GM18508 (cell line): Measurements from ENCODE around the gene FNIP1.
"Not testable (repeated sequence)": the region's sequence is repeated elsewhere in the genome, so short reads cannot be mapped to it uniquely, and the experiment has no call there.

Experiments
- ATAC-seq: cut with Tn5 transposase; IDR thresholded peaks from one replicate; pipeline ENCODE4 v1.9.1; 2021; ENCODE audit warnings: moderate number of reproducible peaks; ENCODE audit not compliant: insufficient read depth, unreplicated experiment

The FNIP1 gene

DNA sequence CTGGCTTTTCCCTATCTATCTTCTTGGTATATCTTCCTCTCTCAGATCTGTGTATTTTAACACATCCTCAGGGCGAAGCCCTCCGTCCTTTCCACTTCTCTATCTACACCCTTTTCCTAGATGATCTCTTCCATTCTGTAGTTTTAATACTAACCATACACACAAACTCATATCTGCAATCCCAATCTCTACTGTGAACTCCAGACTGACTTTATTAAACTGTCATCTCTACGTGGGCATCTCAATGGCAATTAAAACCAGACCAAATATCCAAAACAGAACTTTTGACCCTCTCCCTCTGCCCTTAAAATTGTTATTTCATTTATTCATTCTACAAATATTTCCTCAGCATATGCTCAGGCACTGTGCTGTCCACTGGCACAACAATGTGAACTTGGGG, 7.1 kb downstream of the FNIP1 start:
- ATAC-seq, result no peak

- no peak for ATAC-seq
Measured at GRCh38 chr5:131787736-131788135, 9.1 kb downstream of the FNIP1 start.

GRCh38 chr5:131786900-131787692, 9.7 kb downstream of the FNIP1 start:
- no peak for ATAC-seq

DNA sequence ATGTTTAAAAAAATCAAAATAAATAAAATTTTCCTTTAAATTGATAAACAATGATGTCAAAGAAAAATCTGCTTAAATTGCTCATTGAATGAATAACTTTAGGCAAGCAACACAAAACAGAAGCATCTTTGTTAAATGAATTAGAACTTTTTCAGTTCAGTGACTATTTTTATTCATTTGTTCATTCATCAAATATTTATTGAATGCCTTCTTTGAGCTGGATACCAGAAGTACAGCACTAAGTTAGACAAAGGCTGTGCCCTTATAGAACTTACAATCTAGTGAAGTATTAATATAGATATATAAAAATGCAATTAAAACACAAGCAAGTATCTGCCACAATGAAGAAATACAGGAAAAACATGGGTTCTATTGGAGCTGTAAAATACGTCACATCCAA, 10.8 kb downstream of the FNIP1 start:
- no peak for ATAC-seq

DNA sequence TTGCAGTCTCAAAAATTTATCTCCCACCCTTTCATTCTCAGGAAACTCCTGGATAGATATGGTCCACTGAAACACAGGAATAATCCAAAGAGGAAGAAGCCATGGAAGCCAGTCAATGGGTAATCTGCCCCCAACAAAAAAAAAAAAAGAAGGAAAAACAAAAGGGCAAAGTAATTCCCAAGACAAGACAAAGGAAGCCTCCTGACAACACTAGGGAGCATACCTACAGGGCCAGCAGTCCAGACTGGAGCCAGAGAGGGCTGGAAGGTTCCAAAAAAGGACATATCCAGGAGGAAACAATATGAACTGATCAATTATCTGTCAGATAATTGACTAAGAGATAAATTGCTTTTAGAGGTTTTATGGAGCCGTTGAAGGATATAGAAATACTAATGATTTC, 12.9 kb downstream of the FNIP1 start:
- ATAC-seq, result no peak

DNA sequence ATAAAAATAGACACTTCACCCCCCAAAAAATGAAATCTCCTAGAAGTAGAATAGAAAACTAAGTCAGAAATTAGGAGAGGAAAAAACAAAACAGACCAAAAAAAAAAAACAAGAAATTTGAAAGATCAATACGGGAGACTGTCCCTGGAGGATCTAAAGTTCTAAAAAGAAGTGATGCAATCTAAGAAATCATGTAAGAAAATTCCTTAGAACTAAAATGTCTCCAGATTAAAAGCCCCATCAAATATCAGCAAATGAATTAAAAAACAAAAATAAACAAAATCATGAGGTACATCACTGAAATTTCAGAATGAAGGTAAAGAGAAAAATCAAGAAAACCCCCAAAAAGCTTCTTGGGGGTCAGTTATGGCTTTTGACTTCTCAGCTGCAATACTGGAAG, 13.5 kb downstream of the FNIP1 start:
- no peak for ATAC-seq

- no peak for ATAC-seq
Measured at GRCh38 chr5:131782717-131783116, 14.1 kb downstream of the FNIP1 start.

DNA sequence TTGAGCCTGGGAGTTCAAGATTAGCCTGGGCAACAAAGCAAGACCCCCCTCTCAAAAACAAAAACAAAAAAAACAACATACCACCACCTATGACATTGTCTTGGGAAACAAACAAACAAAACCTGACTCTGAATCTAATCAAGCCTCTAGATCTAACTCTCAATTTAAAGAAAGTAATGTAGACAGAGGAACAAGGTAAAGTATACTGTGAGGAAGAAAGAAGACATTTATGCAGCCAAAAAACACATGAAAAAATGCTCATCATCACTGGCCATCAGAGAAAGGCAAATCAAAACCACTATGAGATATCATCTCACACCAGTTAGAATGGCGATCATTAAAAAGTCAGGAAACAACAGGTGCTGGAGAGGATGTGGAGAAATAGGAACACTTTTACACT, 18.7 kb downstream of the FNIP1 start:
- ATAC-seq, result not testable (repeated sequence)

GRCh38 chr5:131776450-131776849, 20.4 kb downstream of the FNIP1 start:
- ATAC-seq, result no peak

DNA sequence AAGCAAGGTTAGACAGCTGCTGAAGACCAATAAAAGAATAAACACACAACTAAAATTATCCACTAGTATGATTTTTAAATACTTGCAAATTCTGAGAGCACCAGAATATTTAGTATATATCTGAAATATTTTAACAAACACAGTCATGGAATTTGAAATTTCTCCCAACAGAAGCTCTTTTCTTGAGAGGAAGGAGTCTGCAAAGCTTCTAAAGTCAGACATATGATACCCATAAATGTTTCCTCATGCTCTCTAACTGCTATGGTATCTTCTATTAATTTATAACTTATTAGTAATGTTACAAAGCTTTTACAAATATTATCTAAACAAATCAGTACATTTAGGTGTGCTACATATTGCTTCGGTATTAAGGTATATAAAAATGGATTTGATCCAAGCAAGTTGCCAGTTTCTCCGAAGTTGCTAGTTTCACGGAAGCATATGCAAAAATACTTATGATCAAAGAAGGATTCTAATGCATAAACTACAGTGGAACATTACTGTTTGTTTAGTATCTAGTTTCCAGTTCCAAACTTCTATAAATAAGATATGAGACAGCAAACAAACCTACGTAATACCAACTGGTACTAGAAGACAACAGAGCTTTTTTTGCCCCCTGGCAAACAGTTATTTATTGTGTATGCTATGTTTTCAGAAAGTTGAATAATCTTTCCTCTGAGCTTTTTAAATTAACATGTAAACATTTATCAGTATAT, 22.0 kb downstream of the FNIP1 start:
- no peak for ATAC-seq

DNA sequence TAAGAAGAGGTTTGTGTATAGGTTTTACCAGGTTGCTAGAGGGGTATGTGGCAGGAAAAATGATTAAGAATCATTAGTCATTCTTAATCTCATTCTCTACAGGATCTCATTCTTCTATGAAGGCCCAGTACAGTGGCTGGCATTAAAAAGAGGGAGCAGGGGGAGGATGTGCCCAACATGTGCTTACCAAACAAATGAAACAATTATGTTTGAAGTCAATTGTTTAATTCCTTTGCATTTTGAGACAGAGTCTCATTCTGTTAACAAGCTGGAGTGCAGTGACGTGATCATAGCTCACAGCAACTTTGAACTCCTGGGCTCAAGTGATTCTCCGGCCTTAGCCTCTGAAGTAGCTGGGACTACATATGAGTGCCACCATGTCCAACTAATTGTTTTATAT, 23.0 kb downstream of the FNIP1 start:
- no peak for ATAC-seq

- no peak for ATAC-seq
Measured at GRCh38 chr5:131771692-131772091, 25.1 kb downstream of the FNIP1 start.

- ATAC-seq, result no peak
Measured at GRCh38 chr5:131769961-131770360, 26.9 kb downstream of the FNIP1 start.

GRCh38 chr5:131769336-131769735, 27.5 kb downstream of the FNIP1 start:
- ATAC-seq, result no peak

GRCh38 chr5:131767891-131768290, 28.9 kb downstream of the FNIP1 start:
- no peak for ATAC-seq

DNA sequence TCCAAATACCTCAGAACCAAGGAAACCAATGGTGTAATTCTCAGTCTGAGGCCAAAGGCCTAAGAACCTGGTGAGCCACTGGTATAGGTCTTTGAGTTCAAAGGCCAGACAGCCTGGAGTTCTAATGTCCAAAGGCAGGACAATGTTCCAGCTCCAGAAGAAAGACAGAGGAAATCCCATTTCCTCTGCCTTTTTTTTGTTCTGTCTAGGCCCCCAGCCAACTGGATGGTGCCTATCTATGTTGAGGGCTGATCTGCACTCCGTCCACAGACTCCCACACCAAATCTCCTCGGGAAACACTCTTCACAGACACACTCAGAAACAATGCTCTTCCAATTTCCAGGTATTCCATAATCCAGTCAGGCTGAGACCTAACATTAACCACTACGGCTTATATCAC, 30.1 kb downstream of the FNIP1 start:
- ATAC-seq, result no peak

DNA sequence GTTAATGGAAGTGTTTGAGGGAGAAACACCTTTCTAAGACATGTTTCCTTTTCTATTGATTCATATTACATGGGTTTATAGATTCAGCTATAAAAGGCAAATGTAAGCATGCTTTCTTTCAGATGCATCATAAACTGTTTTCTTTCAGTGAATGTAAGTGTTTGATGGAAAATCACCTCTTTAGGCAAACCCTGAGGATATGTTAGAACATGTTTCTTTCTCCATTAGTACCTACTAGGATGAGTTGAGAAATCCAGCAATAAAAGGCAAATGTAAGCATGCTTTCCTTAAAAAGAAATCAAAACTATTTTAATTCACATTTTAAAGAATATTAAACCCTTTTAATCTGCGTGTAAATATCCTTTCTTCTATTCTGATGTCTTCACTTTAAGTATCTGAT, 31.6 kb downstream of the FNIP1 start:
- no peak for ATAC-seq

DNA sequence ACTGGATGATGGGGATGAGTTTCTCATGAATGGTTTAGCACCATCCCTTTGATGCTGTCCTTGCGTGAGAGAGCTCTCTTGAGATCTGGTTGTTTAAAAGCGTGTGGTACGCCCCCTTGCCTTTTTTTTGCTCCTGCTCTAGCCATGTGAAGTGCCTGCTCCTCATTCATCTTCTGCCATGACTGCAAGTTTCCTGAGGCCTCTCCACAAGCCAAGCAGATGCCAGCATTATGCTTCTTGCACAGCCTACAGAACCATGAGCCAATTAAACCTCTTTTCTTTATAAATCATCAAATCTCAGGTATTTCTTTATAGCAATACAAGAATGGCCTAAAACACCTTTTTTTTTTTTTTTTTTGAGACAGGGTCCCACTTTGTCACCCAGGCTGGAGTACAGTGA, 32.8 kb downstream of the FNIP1 start:
- ATAC-seq, result no peak

DNA sequence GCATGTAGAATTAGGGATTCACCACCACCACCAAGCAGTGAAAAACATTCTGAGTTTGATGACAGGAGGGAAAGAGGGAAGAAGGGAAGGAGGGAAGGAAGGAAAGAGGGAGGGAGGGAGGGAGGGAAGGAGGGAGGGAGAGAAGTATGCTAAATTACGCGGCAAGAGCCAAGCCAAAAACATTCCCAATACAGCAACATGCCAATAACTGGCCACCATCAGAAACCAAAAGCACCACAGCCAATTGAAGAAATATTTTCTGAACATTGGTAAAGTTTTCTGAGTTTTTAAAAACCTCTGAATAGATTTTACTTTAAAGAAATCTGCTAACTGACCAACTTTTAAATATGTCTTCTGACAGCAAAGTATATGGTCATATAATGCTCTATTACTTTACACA, 36.0 kb downstream of the FNIP1 start:
- no peak for ATAC-seq

- no peak for ATAC-seq
Measured at GRCh38 chr5:131759704-131760103, 37.1 kb downstream of the FNIP1 start.

GRCh38 chr5:131758520-131758900, 38.3 kb downstream of the FNIP1 start:
- ATAC-seq, result no peak
